ENCODE results near the gene HOXA2.

The HOXA2 gene

DNA sequence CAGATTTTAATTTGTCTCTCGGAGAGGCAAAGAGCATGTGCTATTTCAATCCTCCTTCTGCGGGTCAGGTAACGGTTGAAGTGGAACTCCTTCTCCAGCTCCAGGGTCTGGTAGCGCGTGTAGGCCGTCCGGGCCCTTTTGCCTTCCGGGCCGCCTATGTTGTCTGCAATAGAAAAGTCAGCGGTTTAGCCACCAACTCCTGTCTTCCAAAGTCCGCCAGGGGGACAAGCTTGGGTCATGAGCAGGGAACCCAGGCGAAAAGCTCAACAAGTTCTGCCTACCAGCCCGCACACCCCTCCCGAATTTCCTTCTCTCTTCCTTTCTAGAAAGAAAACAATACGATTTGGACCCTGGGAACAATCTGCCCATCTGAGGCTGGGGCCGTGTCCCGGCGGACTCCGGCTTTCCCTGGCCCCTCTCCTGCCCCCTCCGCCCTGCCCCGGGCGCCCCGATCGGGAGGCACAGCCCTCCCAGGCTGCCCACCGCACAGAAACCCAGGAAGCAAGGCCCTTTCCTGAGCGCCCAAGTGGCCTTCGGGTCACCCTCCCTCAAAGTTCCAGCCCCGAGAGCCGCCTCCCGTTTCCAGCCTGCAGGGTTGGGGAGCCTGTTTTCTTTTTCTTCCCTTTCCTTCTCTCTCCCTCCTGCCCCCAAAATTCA is 39.6 kb upstream of the HOXA2 start:
- FAIRE-seq: no peak
- TF ChIP-seq TAF1 (IDR thresholded peaks at IDR 0.05; ENCODE audit: low read depth, low read length) (no peak), POLR2A (IDR thresholded peaks at IDR 0.05; ENCODE audit: low read depth, low read length) (no peak), SPI1 (IDR thresholded peaks at IDR 0.05; ENCODE audit: low read depth, low read length) (no peak), PAX5 (IDR thresholded peaks at IDR 0.05; ENCODE audit: insufficient read depth, low read length, severe bottlenecking) (no peak), POLR2AphosphoS5 (IDR thresholded peaks at IDR 0.05; ENCODE audit: low read depth, low read length) (no peak), POU2F2 (IDR thresholded peaks at IDR 0.05; ENCODE audit: low read depth, low read length) (no peak)

DNA sequence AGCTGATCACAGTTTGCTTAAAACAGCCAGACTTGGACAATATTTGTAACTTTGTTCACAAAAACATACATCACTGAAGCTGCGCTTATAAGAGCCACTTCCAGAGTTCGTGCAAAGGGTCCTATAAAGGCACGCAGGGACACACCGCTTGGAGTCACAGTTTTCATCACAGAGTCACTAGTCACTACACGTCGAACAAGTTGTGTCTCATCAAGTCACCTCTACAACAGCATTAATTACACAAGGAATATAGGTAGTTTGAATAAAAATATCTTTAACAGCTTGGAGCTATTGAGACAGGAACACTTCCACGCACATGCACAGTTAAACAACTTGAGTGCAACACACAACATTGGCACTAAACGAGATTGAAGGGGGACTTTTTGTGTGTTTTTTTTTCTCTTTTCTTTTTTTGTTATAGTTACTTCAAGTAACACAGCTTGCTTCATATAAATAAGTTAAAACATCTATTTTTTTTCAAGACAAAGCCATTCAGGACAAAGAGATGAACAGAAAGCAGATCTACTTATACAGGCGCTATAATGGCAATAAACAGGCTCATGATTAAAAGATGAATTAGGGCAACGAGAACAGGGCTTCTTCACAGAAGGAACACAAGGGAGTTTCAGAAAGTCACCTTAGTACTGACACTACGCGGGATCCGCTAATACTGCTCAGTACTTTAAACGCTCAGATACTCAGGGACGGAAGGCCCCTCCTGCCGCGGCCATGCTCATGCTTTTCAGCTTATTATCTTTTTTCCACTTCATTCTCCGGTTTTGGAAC is 38.8 kb upstream of the HOXA2 start:
- DNase-seq (ENCODE audit: insufficient read length, low spot score): no peak
- FAIRE-seq: no peak
- TF ChIP-seq TAF1 (IDR thresholded peaks at IDR 0.05; ENCODE audit: low read depth, low read length): no peak

More for the DNA sequence above, 39.6 kb upstream of the HOXA2 start:
- DNase-seq (ENCODE audit: insufficient read length, low spot score): no peak

DNA sequence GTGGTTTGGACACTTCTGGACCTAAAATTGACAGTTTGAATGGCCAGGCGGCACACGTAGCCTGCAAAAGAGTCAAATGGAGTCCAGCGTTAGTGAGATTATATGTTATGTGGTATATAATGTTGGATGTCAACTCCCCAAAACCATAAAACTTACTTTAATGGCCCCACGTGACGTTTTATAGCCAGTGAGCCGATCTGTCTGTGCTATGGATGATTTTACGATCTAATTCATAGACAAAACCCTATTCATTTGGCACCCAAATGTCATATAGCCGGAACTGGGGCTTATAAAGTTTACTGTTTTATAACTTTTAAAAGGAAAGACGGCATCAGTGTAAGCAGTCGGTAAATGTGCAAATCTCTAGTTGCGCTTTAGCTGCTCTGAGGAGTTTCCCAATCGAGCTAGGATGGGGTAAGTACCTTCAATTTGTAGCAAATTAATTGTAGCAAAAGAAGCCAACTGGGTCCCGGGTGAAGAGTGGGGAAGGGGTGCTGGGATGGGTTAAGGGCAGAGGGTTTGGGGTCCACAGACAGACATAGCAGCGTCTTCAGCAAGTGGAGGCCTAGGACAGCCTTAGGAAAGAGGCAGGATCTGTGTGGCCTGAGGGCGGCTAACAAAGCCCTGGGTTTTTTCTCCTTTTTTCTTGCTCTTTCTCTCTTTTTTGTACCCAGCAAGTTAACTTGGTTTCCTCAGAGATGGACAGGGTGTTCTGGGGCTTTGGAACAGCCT is 37.8 kb upstream of the HOXA2 start:
- no peak for DNase-seq (ENCODE audit: insufficient read length, low spot score)
- no peak for FAIRE-seq
- TF ChIP-seq TAF1 (IDR thresholded peaks at IDR 0.05; ENCODE audit: low read depth, low read length) (no peak), POU2F2 (IDR thresholded peaks at IDR 0.05; ENCODE audit: low read depth, low read length) (no peak), SPI1 (IDR thresholded peaks at IDR 0.05; ENCODE audit: low read depth, low read length) (no peak), POLR2AphosphoS5 (IDR thresholded peaks at IDR 0.05; ENCODE audit: low read depth, low read length) (no peak), POLR2A (IDR thresholded peaks at IDR 0.05; ENCODE audit: low read depth, low read length) (no peak), PAX5 (IDR thresholded peaks at IDR 0.05; ENCODE audit: insufficient read depth, low read length, severe bottlenecking) (no peak)

DNA sequence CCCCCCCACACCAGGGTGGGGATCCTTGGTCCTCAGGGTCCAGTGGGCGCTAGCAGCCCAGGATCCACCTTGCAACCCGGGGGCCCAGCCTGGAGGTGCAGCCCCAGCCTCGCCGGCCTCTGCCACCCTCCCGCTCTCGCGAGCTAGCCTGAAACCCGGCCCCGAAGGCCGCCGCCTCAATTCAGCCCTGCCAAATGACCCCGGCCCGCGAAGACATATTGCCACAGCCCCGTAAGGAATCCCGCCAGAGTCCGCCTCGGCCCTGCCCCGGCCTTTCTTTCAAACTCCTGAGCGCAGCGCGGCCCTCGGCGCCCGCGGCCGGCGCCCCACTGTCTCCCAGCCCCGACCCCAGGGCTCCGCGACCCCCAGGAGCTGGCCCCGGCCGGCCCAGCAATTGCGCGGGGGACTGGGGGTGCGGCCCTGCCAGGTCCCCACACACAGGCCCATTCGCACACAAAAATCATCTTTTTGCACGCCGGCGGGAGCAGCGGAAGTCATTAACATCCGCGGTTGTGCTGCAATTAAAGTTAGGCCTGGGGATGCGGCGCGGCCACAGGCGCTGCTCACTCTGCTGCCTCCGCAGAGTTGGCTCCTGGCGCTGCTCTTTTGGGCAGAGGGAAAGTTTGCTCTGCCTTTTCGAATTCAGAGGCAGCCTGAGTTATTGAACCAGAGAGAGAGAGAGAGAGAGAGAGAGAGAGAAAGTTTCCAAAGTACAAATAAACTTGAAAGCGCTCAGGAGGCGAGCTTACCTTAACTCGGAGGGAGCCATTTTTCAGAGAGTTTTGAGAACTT is 37.0 kb upstream of the HOXA2 start:
- FAIRE-seq (no peak), DNase-seq (ENCODE audit: insufficient read length, low spot score) (no peak)
- TF ChIP-seq TAF1 (IDR thresholded peaks at IDR 0.05; ENCODE audit: low read depth, low read length): no peak
- no peak for TF ChIP-seq SPI1 (IDR thresholded peaks at IDR 0.05; ENCODE audit: low read depth, low read length)
- TF ChIP-seq POLR2A (IDR thresholded peaks at IDR 0.05; ENCODE audit: low read depth, low read length): no peak
- no peak for TF ChIP-seq PAX5 (IDR thresholded peaks at IDR 0.05; ENCODE audit: insufficient read depth, low read length, severe bottlenecking)
- no peak for TF ChIP-seq POLR2AphosphoS5 (IDR thresholded peaks at IDR 0.05; ENCODE audit: low read depth, low read length)
- no peak for TF ChIP-seq POU2F2 (IDR thresholded peaks at IDR 0.05; ENCODE audit: low read depth, low read length)

DNA sequence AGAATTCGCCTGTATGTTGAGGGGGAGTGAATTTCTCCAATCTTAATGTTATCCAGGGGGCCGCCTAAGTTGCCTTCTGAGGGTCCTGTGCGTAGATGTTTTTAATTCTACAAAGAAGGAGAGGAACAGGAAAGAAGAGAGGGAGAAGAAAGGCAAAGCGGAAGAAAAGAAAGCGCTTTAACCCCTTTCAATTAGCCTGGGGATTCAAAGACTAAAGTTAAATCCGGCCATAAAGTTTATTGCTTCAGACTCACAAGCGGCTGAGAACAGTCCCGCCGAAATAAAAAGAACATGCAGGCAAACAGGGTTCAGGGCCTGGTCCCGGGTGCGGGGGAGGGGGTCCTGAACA is 36.5 kb upstream of the HOXA2 start:
- no peak for FAIRE-seq
- TF ChIP-seq SPI1 (IDR thresholded peaks at IDR 0.05; ENCODE audit: low read depth, low read length) (no peak), TAF1 (IDR thresholded peaks at IDR 0.05; ENCODE audit: low read depth, low read length) (no peak), PAX5 (IDR thresholded peaks at IDR 0.05; ENCODE audit: insufficient read depth, low read length, severe bottlenecking) (no peak), POLR2AphosphoS5 (IDR thresholded peaks at IDR 0.05; ENCODE audit: low read depth, low read length) (no peak), POU2F2 (IDR thresholded peaks at IDR 0.05; ENCODE audit: low read depth, low read length) (no peak), POLR2A (IDR thresholded peaks at IDR 0.05; ENCODE audit: low read depth, low read length) (no peak)
- no peak for DNase-seq (ENCODE audit: insufficient read length, low spot score)

DNA sequence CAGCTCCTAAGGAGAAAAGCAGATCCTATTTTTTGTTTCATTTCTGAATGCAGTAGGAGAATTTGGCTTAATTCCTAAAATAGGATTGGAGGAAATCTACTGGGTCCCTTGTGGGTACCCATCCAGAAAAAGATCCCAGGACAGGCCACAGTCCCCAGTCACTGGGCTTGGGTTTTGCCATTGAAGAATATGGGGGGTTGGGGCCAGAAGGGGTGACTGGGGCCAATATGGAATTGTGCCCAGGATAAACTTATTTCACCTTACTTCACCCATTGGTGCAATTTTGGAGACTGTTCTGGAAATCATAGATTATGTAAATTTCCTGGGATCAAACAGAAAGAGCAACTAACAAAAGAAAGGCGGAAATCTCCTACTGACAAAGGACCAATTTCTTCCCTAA is 36.0 kb upstream of the HOXA2 start:
- TF ChIP-seq TAF1 (IDR thresholded peaks at IDR 0.05; ENCODE audit: low read depth, low read length) (no peak), POU2F2 (IDR thresholded peaks at IDR 0.05; ENCODE audit: low read depth, low read length) (no peak), PAX5 (IDR thresholded peaks at IDR 0.05; ENCODE audit: insufficient read depth, low read length, severe bottlenecking) (no peak), POLR2A (IDR thresholded peaks at IDR 0.05; ENCODE audit: low read depth, low read length) (no peak), POLR2AphosphoS5 (IDR thresholded peaks at IDR 0.05; ENCODE audit: low read depth, low read length) (no peak), SPI1 (IDR thresholded peaks at IDR 0.05; ENCODE audit: low read depth, low read length) (no peak)
- DNase-seq (ENCODE audit: insufficient read length, low spot score) (no peak), FAIRE-seq (no peak)

DNA sequence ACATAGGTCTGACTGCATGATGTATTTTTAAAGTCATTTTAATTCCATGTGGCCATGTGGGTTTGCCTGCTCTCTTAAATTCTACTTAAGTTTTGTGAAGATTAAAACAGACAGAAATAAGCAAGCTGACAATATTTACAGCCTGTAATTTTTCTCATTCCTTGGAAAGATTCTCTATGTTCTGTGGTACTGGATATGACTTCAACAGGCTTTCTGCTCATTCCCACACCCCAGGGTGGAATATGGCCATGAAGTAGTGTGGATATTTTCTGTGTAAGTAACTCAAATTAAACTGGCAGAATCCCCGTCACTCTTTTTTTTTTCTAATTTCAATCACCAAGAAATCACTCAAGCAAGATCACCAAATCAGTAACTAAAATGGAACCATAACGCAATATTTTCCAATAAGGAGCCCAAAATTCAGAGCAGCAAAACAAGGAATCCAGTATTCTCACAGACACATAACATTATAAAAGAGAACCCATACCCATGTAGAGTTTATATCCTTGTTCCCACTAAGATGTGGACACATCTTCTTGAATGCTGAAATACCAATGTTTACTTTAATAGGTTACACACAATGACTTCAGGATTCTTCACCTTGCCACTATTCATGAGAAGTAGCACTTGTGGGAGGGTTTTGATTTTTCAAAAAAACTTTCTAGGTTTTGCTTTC is 35.3 kb upstream of the HOXA2 start:
- FAIRE-seq (no peak), DNase-seq (ENCODE audit: insufficient read length, low spot score) (no peak)
- TF ChIP-seq PAX5 (IDR thresholded peaks at IDR 0.05; ENCODE audit: insufficient read depth, low read length, severe bottlenecking): no peak
- no peak for TF ChIP-seq TAF1 (IDR thresholded peaks at IDR 0.05; ENCODE audit: low read depth, low read length)
- TF ChIP-seq POU2F2 (IDR thresholded peaks at IDR 0.05; ENCODE audit: low read depth, low read length): no peak
- no peak for TF ChIP-seq SPI1 (IDR thresholded peaks at IDR 0.05; ENCODE audit: low read depth, low read length)
- no peak for TF ChIP-seq POLR2A (IDR thresholded peaks at IDR 0.05; ENCODE audit: low read depth, low read length)
- no peak for TF ChIP-seq POLR2AphosphoS5 (IDR thresholded peaks at IDR 0.05; ENCODE audit: low read depth, low read length)

DNA sequence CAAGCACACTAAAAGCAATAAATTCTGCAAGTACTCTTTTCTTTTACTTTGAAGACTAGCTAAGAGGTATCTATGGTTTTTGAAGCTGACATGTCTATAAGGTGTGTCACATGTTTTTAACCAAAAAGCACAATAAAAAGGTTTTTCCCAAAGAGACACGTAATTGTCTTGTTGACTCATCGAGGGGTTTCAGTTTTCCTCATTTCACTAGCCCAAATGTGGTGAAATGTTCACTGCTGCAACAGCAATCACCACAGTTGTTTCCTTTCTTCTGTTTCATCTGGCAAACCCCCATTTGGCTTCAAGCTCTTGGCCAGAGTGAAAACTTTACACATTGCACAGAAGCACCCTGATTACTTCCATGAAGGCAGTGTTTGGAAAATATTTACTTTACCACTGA is 31.9 kb upstream of the HOXA2 start:
- FAIRE-seq: no peak
- DNase-seq (ENCODE audit: insufficient read length, low spot score): no peak
- TF ChIP-seq PAX5 (IDR thresholded peaks at IDR 0.05; ENCODE audit: insufficient read depth, low read length, severe bottlenecking) (no peak), SPI1 (IDR thresholded peaks at IDR 0.05; ENCODE audit: low read depth, low read length) (no peak), POU2F2 (IDR thresholded peaks at IDR 0.05; ENCODE audit: low read depth, low read length) (no peak), TAF1 (IDR thresholded peaks at IDR 0.05; ENCODE audit: low read depth, low read length) (no peak), POLR2AphosphoS5 (IDR thresholded peaks at IDR 0.05; ENCODE audit: low read depth, low read length) (no peak), POLR2A (IDR thresholded peaks at IDR 0.05; ENCODE audit: low read depth, low read length) (no peak)
